ENCODE results near the gene MOB1B.

Gene MOB1B

GRCh38 chr4:70991596-70991995 is 89.4 kb downstream of the MOB1B start:
- Histone ChIP-seq H3K9me3 (ENCODE audit: severe bottlenecking) (no peaks in the 10 kb centered on the region), H3K4me3 (ENCODE audit: severe bottlenecking) (no peak overlapping the region), H3K27me3 (ENCODE audit: insufficient read depth, poor library complexity, severe bottlenecking) (no peaks in the 10 kb centered on the region), H3K27ac (ENCODE audit: poor library complexity, severe bottlenecking) (no peak overlapping the region), H3K36me3 (ENCODE audit: low read depth) (no peaks in the 10 kb centered on the region), H3K4me1 (ENCODE audit: insufficient read depth, poor library complexity, severe bottlenecking) (peaks cover 3% of the 10 kb centered on the region)
- ATAC-seq (ENCODE audit: low read depth) = no peak
- no peak for TF ChIP-seq CTCF (IDR thresholded peaks at IDR 0.05; ENCODE audit: poor library complexity, severe bottlenecking)
- DNase-seq (ENCODE audit: low spot score) = no peak

- DNase-seq (ENCODE audit: low spot score) = no peak
Measured at GRCh38 chr4:70992391-70992881, 90.3 kb downstream of the MOB1B start.

GRCh38 chr4:70993181-70994068 is 91.3 kb downstream of the MOB1B start, which contains the start of gene DCK:
DCK (plus strand) TSS chr4:70993649; CDS start chr4:70993836, 187 bp downstream.
- Histone ChIP-seq H3K36me3 (ENCODE audit: low read depth) (peaks cover 14% of the 10 kb centered on the region), H3K27me3 (ENCODE audit: insufficient read depth, poor library complexity, severe bottlenecking) (no peaks in the 10 kb centered on the region), H3K9me3 (ENCODE audit: severe bottlenecking) (no peaks in the 10 kb centered on the region), H3K4me3 (ENCODE audit: severe bottlenecking) (peak within 1 kb of the TSS; percentile 57), H3K4me1 (ENCODE audit: insufficient read depth, poor library complexity, severe bottlenecking) (peaks cover 6% of the 10 kb centered on the region), H3K27ac (ENCODE audit: poor library complexity, severe bottlenecking) (peak within 1 kb of the TSS; percentile 63)
- ATAC-seq (ENCODE audit: low read depth) (peak; percentile 78), DNase-seq (ENCODE audit: low spot score) (peak; percentile 83)
- TF ChIP-seq CTCF (IDR thresholded peaks at IDR 0.05; ENCODE audit: poor library complexity, severe bottlenecking) = no peak

More at GRCh38 chr4:70992391-70992881, 90.3 kb downstream of the MOB1B start:
- no peak for ATAC-seq (ENCODE audit: low read depth)
- no peak overlapping the region for H3K4me3 ChIP-seq (ENCODE audit: severe bottlenecking)
- H3K36me3 ChIP-seq (ENCODE audit: low read depth) = peaks cover 4% of the 10 kb centered on the region; the same call in 1 of the 2 replicates
- peak overlapping the region; percentile 63 for H3K27ac ChIP-seq (ENCODE audit: poor library complexity, severe bottlenecking)
- TF ChIP-seq CTCF (IDR thresholded peaks at IDR 0.05; ENCODE audit: poor library complexity, severe bottlenecking) = no peak
- H3K27me3 ChIP-seq (ENCODE audit: insufficient read depth, poor library complexity, severe bottlenecking) = no peaks in the 10 kb centered on the region
- no peaks in the 10 kb centered on the region for H3K9me3 ChIP-seq (ENCODE audit: severe bottlenecking)
- H3K4me1 ChIP-seq (ENCODE audit: insufficient read depth, poor library complexity, severe bottlenecking) = peaks cover 6% of the 10 kb centered on the region

GRCh38 chr4:70994069-70994366 is 91.8 kb downstream of the MOB1B start:
- Histone ChIP-seq H3K4me3 (ENCODE audit: severe bottlenecking) (peak overlapping the region; percentile 57), H3K4me1 (ENCODE audit: insufficient read depth, poor library complexity, severe bottlenecking) (peaks cover 6% of the 10 kb centered on the region), H3K36me3 (ENCODE audit: low read depth) (peaks cover 20% of the 10 kb centered on the region), H3K9me3 (ENCODE audit: severe bottlenecking) (no peaks in the 10 kb centered on the region), H3K27ac (ENCODE audit: poor library complexity, severe bottlenecking) (peak overlapping the region; percentile 63), H3K27me3 (ENCODE audit: insufficient read depth, poor library complexity, severe bottlenecking) (no peaks in the 10 kb centered on the region)
- DNase-seq (ENCODE audit: low spot score) (no peak), ATAC-seq (ENCODE audit: low read depth) (no peak)
- TF ChIP-seq CTCF (IDR thresholded peaks at IDR 0.05; ENCODE audit: poor library complexity, severe bottlenecking) = no peak

Data from RWPE2 (cell line).